Prostate gland (tissue), 2 donors: Measurements from ENCODE around the gene PLCG2. TPM values are rescaled to one million over a fixed set of nuclear protein-coding genes. Genes with fewer than 3 reads are reported as not detected.

Source experiments
- DNase-seq: peaks from one replicate; pipeline ENCODE4 v3.0.0-alpha.2; 2019; ENCODE audit warnings: low spot score
- H3K27ac ChIP-seq, 2 donors: fragments of 200-600 bp; sonication (generic); 2 replicates each; pipeline ENCODE4 v1.5.1; 2017 to 2019
- H3K27me3 ChIP-seq: fragments of 200-600 bp; sonication (generic); replicated peaks from 2 replicates; pipeline ENCODE4 v1.5.1; 2019; ENCODE audit not compliant: insufficient read depth
- H3K36me3 ChIP-seq, 2 donors: fragments of 200-600 bp; sonication (generic); 1 replicate in 1 of 2; 2 replicates in 1 of 2; pipeline versions ENCODE4 v1.5.1 to v1.8.1; 2017 to 2019
- H3K4me1 ChIP-seq: fragments of 200-600 bp; sonication (generic); replicated peaks from 2 replicates; pipeline ENCODE4 v1.5.1; 2019
- H3K4me3 ChIP-seq, 2 donors: fragments of 200-600 bp; sonication (generic); 2 replicates each; pipeline ENCODE4 v1.5.1; 2017 to 2019
- H3K9me3 ChIP-seq: fragments of 200-600 bp; sonication (generic); 2 replicates; pipeline ENCODE4 v1.5.1; 2017
- CTCF ChIP-seq, 4 experiments: fragments of 200-600 bp in 2 of 4; fragments of 450-650 bp in 2 of 4; sonication (generic) in 2 of 4; IDR thresholded peaks; 1 replicate in 3 of 4; 2 replicates in 1 of 4; pipeline ENCODE4 v1.5.1; 2016 to 2019; ENCODE audit warnings: antibody characterized with exemption in 4 of 4, mild to moderate bottlenecking in 2 of 4, moderate library complexity in 2 of 4
- POLR2A ChIP-seq: fragments of 450-650 bp; IDR thresholded peaks from one replicate; pipeline ENCODE4 v1.6.1; 2016; ENCODE audit warnings: antibody characterized with exemption, mild to moderate bottlenecking
- POLR2AphosphoS5 ChIP-seq: sonication (generic); formaldehyde crosslinking; IDR thresholded peaks from one replicate; pipeline ENCODE4 v1.6.1; 2017; ENCODE audit warnings: antibody characterized with exemption
- WGBS: methylation state at CpG from one replicate; pipeline ENCODE4 v1.1.5; 2018; 5-methylcytosine and 5-hydroxymethylcytosine counted together
- intact Hi-C: fragments of 100-400 bp; cut with DNase I; formaldehyde crosslinking; loops from one replicate; pipeline ENCODE4 v1.14.2; 2022
- total RNA-seq, 2 donors: library from RNA; depleted of rRNA; stranded (reverse); fragments of >200 nt; gene quantifications; one replicate each; pipeline ENCODE4 v1.1.0, GENCODE V29; 2016

The PLCG2 gene
- total RNA-seq, 2 donors from 2014 or later = 10.3 to 12.8 TPM

GRCh38 chr16:81987121-81987520, 208.0 kb downstream of the PLCG2 start:
- Histone ChIP-seq H3K27me3 (no peaks in the 10 kb centered on the region), H3K27ac (no peak overlapping the region), H3K9me3 (no peaks in the 10 kb centered on the region), H3K4me3 (no peak overlapping the region), H3K36me3 (no peaks in the 10 kb centered on the region), H3K4me1 (no peaks in the 10 kb centered on the region)
- DNase-seq = no peak
- intact Hi-C loops = no loop called here
- TF ChIP-seq POLR2AphosphoS5 (no peak), POLR2A (no peak), CTCF (IDR thresholded peaks at IDR 0.05) (no peak)
- 83% methylated on average over 8 of the region's 8 CpGs for WGBS

- H3K27me3 ChIP-seq = no peaks in the 10 kb centered on the region
- H3K4me3 ChIP-seq = no peak overlapping the region
- no peaks in the 10 kb centered on the region for H3K4me1 ChIP-seq
- no peaks in the 10 kb centered on the region for H3K36me3 ChIP-seq
- no peak for DNase-seq
- 73% methylated on average over 5 of the region's 5 CpGs for WGBS
- no peak overlapping the region for H3K27ac ChIP-seq
- TF ChIP-seq POLR2A (no peak), POLR2AphosphoS5 (no peak)
- H3K9me3 ChIP-seq = no peaks in the 10 kb centered on the region
- intact Hi-C loops = no loop called here
Observed at GRCh38 chr16:81987706-81988105, 208.6 kb downstream of the PLCG2 start.

GRCh38 chr16:81992859-81993258, 213.8 kb downstream of the PLCG2 start:
- H3K36me3 ChIP-seq = no peaks in the 10 kb centered on the region
- H3K4me1 ChIP-seq = no peaks in the 10 kb centered on the region
- H3K9me3 ChIP-seq = no peaks in the 10 kb centered on the region
- DNase-seq = no peak
- H3K27me3 ChIP-seq = no peaks in the 10 kb centered on the region
- H3K27ac ChIP-seq = no peak overlapping the region
- 68% methylated on average over 3 of the region's 3 CpGs for WGBS
- intact Hi-C loops = no loop called here
- no peak overlapping the region for H3K4me3 ChIP-seq
- TF ChIP-seq POLR2AphosphoS5 (no peak), POLR2A (no peak), CTCF (IDR thresholded peaks at IDR 0.05) (no peak)

- WGBS = 93% methylated on average over 5 of the region's 5 CpGs
- no peaks in the 10 kb centered on the region for H3K27me3 ChIP-seq
- no peak overlapping the region for H3K4me3 ChIP-seq
- no peak for DNase-seq
- no peak overlapping the region for H3K27ac ChIP-seq
- H3K9me3 ChIP-seq = no peaks in the 10 kb centered on the region
- intact Hi-C loops = no loop called here
- no peaks in the 10 kb centered on the region for H3K4me1 ChIP-seq
- TF ChIP-seq POLR2AphosphoS5 = no peak
- no peak for TF ChIP-seq CTCF (IDR thresholded peaks at IDR 0.05)
- no peak for TF ChIP-seq POLR2A
- H3K36me3 ChIP-seq = no peaks in the 10 kb centered on the region
Observed at GRCh38 chr16:81994485-81994884, 215.4 kb downstream of the PLCG2 start.

- H3K27ac ChIP-seq = no peak overlapping the region
- no peak for TF ChIP-seq POLR2AphosphoS5
- TF ChIP-seq CTCF (IDR thresholded peaks at IDR 0.05) = no peak
- TF ChIP-seq POLR2A = no peak
- WGBS = 47% methylated on average over 3 of the region's 3 CpGs
Observed at GRCh38 chr16:81995651-81996050, 216.6 kb downstream of the PLCG2 start.

More at GRCh38 chr16:81995651-81996050, 216.6 kb downstream of the PLCG2 start:
- H3K27me3 ChIP-seq = no peaks in the 10 kb centered on the region
- no peaks in the 10 kb centered on the region for H3K36me3 ChIP-seq
- no peak overlapping the region for H3K4me3 ChIP-seq
- DNase-seq = no peak
- no peaks in the 10 kb centered on the region for H3K4me1 ChIP-seq
- no peaks in the 10 kb centered on the region for H3K9me3 ChIP-seq
- intact Hi-C loops = no loop called here
